Measurements from ENCODE around the gene TNNI3K. TPM values are rescaled to one million over a fixed set of nuclear protein-coding genes. Genes with fewer than 3 reads are reported as not detected.

The TNNI3K gene
- total RNA-seq, 1 experiment from 2014 or later = 0.49 TPM

GRCh38 chr1:74513411-74514300 is 278.5 kb downstream of the TNNI3K start (continued):
- TF ChIP-seq SRF (IDR thresholded peaks at IDR 0.05; ENCODE audit: low read depth) (no peak), SP1 (IDR thresholded peaks at IDR 0.05; ENCODE audit: low read depth) (no peak), FOSL1 (IDR thresholded peaks at IDR 0.05; ENCODE audit: low read depth) (no peak), POLR2AphosphoS5 (IDR thresholded peaks at IDR 0.05; ENCODE audit: low read depth, low read length) (no peak), ZFX (IDR thresholded peaks at IDR 0.05) (no peak), CBX3 (IDR thresholded peaks at IDR 0.05; ENCODE audit: low read depth) (no peak), ATF3 (IDR thresholded peaks at IDR 0.05) (no peak), SIN3A (IDR thresholded peaks at IDR 0.05; ENCODE audit: low read depth) (no peak), EZH2phosphoT487 (IDR thresholded peaks at IDR 0.05; ENCODE audit: borderline replicate concordance) (no peak)
- TF ChIP-seq, protein P1, sequence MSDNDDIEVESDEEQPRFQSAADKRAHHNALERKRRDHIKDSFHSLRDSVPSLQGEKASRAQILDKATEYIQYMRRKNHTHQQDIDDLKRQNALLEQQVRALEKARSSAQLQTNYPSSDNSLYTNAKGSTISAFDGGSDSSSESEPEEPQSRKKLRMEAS (IDR thresholded peaks at IDR 0.05) = no peak

- CTCF ChIA-PET = no interaction called here
- intact Hi-C loops (cut with micrococcal nuclease) = no loop called here
- H3K9me3 ChIP-seq (ENCODE audit: control insufficient read depth in 1 of 2, insufficient read depth in 1 of 2, low read depth in 1 of 2, low read length in 2 of 2) = no peaks in the 10 kb centered on the region
- no peak for TF ChIP-seq JUND (IDR thresholded peaks at IDR 0.05)
- no peak for TF ChIP-seq SIN3A (IDR thresholded peaks at IDR 0.05; ENCODE audit: low read depth)
- TF ChIP-seq ZNF274 (IDR thresholded peaks at IDR 0.05; ENCODE audit: low read depth, low read length) = no peak
- no peak for TF ChIP-seq ZFX (IDR thresholded peaks at IDR 0.05)
- TF ChIP-seq, protein P2, sequence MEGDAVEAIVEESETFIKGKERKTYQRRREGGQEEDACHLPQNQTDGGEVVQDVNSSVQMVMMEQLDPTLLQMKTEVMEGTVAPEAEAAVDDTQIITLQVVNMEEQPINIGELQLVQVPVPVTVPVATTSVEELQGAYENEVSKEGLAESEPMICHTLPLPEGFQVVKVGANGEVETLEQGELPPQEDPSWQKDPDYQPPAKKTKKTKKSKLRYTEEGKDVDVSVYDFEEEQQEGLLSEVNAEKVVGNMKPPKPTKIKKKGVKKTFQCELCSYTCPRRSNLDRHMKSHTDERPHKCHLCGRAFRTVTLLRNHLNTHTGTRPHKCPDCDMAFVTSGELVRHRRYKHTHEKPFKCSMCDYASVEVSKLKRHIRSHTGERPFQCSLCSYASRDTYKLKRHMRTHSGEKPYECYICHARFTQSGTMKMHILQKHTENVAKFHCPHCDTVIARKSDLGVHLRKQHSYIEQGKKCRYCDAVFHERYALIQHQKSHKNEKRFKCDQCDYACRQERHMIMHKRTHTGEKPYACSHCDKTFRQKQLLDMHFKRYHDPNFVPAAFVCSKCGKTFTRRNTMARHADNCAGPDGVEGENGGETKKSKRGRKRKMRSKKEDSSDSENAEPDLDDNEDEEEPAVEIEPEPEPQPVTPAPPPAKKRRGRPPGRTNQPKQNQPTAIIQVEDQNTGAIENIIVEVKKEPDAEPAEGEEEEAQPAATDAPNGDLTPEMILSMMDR (IDR thresholded peaks at IDR 0.05 in 2 of 3, conservative IDR thresholded peaks at IDR 0.05 in 1 of 3; ENCODE audit: borderline replicate concordance in 1 of 3, insufficient read depth in 1 of 3, low read depth in 2 of 3, low read length in 2 of 3) = no peak
- TF ChIP-seq CBX3 (IDR thresholded peaks at IDR 0.05; ENCODE audit: low read depth) = no peak
- TF ChIP-seq, protein P3, sequence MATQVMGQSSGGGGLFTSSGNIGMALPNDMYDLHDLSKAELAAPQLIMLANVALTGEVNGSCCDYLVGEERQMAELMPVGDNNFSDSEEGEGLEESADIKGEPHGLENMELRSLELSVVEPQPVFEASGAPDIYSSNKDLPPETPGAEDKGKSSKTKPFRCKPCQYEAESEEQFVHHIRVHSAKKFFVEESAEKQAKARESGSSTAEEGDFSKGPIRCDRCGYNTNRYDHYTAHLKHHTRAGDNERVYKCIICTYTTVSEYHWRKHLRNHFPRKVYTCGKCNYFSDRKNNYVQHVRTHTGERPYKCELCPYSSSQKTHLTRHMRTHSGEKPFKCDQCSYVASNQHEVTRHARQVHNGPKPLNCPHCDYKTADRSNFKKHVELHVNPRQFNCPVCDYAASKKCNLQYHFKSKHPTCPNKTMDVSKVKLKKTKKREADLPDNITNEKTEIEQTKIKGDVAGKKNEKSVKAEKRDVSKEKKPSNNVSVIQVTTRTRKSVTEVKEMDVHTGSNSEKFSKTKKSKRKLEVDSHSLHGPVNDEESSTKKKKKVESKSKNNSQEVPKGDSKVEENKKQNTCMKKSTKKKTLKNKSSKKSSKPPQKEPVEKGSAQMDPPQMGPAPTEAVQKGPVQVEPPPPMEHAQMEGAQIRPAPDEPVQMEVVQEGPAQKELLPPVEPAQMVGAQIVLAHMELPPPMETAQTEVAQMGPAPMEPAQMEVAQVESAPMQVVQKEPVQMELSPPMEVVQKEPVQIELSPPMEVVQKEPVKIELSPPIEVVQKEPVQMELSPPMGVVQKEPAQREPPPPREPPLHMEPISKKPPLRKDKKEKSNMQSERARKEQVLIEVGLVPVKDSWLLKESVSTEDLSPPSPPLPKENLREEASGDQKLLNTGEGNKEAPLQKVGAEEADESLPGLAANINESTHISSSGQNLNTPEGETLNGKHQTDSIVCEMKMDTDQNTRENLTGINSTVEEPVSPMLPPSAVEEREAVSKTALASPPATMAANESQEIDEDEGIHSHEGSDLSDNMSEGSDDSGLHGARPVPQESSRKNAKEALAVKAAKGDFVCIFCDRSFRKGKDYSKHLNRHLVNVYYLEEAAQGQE (IDR thresholded peaks at IDR 0.05; ENCODE audit: low read depth) = no peak
- no peak for TF ChIP-seq RAD21 (IDR thresholded peaks at IDR 0.05; ENCODE audit: low read depth)
- TF ChIP-seq SP1 (IDR thresholded peaks at IDR 0.05; ENCODE audit: low read depth) = no peak
- TF ChIP-seq EGR1 (IDR thresholded peaks at IDR 0.05; ENCODE audit: low read depth) = no peak
- no peak for TF ChIP-seq EZH2phosphoT487 (IDR thresholded peaks at IDR 0.05; ENCODE audit: borderline replicate concordance)
- TF ChIP-seq ATF3 (IDR thresholded peaks at IDR 0.05) = no peak
- TF ChIP-seq TCF7L2 (IDR thresholded peaks at IDR 0.05; ENCODE audit: borderline replicate concordance, extremely low read depth, insufficient read depth, insufficient read length) = no peak
- TF ChIP-seq, protein P1 (IDR thresholded peaks at IDR 0.05) = no peak
- no peak overlapping the region for H3K9ac ChIP-seq (ENCODE audit: low read length)
- no peaks in the 10 kb centered on the region for H3K4me1 ChIP-seq (ENCODE audit: control insufficient read depth in 1 of 2, insufficient read depth in 2 of 2, low read length in 2 of 2)
- POLR2A ChIA-PET = no interaction called here
- H3K4me2 ChIP-seq (ENCODE audit: low read length) = no peak overlapping the region
- no peak for ATAC-seq
- no peak for DNase-seq (ENCODE audit: low read depth, low spot score)
- peaks cover 17% of the 10 kb centered on the region for H3K27me3 ChIP-seq (ENCODE audit: insufficient read depth, low read length)
- no peaks in the 10 kb centered on the region for H4K20me1 ChIP-seq (ENCODE audit: insufficient read depth)
- BruUV-seq (replicated peaks) = no TSS peak
- RAD21 ChIA-PET (ENCODE audit: low non-redundant PET in 1 of 2, low total read pairs in 2 of 2, uncharacterized antibody in 2 of 2, unreplicated experiment in 2 of 2) = no interaction called here
- H3K79me2 ChIP-seq (ENCODE audit: insufficient read depth, low read length) = no peaks in the 10 kb centered on the region
- H2AFZ ChIP-seq (ENCODE audit: low read depth, low read length, poor library complexity, severe bottlenecking) = no peak overlapping the region
- H3K27ac ChIP-seq (ENCODE audit: low read depth, low read length) = no peak overlapping the region
- H3K9me2 ChIP-seq (ENCODE audit: insufficient read depth) = no peaks in the 10 kb centered on the region
- no peak overlapping the region for H3K4me3 ChIP-seq (replicated peaks in 1 of 2; ENCODE audit: low read depth in 1 of 2, low read length in 2 of 2)
- H3K36me3 ChIP-seq (ENCODE audit: control insufficient read depth in 1 of 2, insufficient read depth in 2 of 2, low read length in 2 of 2) = no peaks in the 10 kb centered on the region
These were observed 282.4 kb downstream of the TNNI3K start for GRCh38 chr1:74517599-74518051.
